DMS153 treated with DMSO at 0.1 percent for 48 hours (cell line): ENCODE measurements around the gene ACRV1.
"Not testable (repeated sequence)": the region's sequence is repeated elsewhere in the genome, so short reads cannot be mapped to it uniquely, and the experiment has no call there.

Experiments used
- DNase-seq: peaks from one replicate; lab custom pipeline; 2025; ENCODE audit not compliant: unreplicated experiment; lab: John Stamatoyannopoulos, UW

Gene ACRV1, protein sequence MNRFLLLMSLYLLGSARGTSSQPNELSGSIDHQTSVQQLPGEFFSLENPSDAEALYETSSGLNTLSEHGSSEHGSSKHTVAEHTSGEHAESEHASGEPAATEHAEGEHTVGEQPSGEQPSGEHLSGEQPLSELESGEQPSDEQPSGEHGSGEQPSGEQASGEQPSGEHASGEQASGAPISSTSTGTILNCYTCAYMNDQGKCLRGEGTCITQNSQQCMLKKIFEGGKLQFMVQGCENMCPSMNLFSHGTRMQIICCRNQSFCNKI

DNA sequence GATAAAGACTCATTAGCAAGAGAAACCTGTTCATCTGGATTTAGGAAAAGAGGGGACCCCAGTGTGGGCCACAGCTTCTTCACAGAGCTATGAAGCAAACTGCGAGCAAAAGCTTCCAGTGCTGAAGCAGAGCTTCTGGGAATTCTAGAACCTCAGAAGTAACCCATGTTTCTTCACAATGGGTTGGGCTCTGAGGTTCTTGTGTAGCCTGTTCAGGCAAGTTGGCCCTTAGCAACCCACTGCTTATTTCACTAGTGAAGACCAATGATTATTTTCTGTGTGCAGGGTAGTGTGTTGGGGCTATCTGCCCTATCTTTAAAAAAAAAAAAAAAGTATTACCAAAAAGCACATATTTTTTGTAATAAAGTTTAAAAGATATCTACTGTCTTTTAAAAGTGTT, at the start of gene ACRV1:
Gene ACRV1 (minus strand): TSS at position 101 of the 400 bp plus-strand sequence. CDS start 67 bp downstream, at position 34.
- no peak for DNase-seq

DNA sequence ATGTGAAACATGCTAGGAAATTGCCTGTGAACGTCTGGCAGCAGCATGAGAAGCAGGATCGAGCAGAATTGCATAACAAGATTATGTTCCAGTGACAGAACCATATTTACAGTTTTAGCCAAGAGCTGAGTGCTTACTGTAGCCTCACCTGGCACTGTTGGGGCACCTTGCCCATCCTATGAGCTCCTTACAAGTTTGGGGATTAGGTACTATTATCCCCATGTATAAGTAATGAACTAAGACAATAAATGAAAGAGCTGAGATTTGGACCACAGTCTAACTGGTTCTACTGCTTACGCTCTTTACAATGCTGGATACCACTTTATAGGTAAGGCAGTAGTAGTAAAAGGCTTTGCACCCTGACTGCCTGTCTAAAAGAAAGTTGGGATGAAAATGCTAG, 48.3 kb upstream of the ACRV1 start:
- no peak for DNase-seq

DNA sequence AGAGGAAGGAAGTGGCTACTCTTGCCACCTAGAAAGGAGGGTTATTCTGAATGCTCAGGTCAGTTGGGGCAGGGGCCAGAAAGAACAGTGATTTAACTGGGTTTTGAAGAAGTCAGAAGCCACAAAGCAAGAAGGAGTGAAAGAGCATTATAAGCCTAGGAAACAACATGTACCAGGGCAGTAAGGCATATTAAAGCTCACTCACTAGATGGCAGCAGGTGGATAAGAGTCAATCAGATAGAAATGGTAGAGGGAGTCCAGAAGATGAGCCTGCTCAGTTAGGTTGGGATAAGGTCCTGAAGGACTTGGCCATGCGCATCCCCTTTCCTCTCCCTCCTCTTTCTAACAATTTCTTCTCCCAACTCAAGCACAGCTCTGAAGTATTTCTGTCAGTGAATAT, 43.5 kb upstream of the ACRV1 start:
- no peak for DNase-seq

DNA sequence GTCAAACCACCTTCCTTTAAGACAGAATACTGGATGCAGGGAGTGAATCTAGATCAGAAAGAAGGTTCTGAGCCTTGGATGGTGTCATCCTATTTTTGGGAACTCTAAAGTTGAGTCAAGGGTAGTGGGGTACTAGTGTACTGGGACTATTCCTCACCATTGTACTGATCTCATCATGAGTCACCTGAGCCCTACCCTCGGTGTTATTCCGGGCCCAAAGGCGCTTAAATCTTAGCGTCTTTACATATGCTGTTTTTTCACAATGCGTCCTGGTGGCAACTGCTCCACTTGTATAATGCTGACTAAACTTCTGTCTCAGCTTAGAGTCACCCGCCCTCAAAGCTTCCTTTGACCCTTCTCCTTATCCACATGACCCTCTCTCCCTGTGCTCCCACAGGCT, 40.1 kb upstream of the ACRV1 start:
- no peak for DNase-seq

DNA sequence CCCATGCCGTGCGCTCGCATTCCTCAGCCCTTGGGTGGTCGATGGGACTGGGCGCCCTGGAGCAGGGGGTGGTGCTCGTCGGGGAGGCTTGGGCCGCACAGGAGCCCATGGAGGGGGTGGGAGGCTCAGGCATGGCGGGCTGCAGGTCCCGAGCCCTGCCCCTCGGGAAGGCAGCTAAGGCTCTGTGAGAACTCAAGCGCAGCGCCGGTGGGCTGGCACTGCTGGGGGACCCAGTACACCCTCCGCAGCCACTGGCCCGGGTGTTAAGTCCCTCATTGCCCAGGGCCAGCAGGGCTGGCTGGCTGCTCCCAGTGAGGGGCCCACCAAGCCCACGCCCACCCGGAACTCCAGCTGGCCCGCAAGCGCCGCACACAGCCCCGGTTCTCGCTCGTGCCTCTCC, 24.0 kb upstream of the ACRV1 start:
- not testable (repeated sequence) for DNase-seq

DNA sequence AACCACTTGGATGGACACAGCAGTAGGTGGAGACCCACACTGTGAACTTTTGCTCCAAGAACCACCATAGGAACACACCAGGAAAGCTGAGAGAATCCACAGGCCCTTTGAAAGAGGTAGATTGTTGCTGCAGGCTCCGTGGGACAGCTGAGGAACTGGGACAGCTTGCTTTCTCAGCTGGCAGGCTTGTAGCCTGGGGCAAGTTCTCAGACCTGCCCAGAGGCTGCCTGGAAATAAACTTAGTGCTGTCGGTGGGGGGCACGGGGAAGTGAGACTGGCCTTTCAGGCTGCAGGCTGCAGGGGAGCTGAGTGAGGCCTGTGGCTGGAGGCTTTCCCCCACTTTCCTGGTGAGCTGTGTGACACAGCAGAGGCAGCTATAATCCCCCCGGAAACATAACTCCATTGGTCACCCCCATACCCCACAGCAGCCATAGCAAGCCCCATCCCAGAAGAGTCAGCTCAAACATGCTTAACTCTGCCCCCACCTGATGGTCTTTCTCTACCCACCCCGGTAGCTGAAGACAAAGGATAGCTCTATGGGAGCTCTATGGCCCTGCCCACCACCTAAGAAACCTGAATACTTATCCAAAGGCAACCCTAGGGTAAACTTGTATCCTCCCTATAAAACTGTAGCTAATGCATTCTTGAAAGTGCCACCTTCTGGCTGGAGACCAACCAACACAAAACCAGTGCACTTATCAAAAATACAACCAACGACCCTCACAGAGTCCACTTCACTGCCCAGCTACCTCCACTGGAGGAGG, 21.4 kb upstream of the ACRV1 start:
- no peak for DNase-seq

DNA sequence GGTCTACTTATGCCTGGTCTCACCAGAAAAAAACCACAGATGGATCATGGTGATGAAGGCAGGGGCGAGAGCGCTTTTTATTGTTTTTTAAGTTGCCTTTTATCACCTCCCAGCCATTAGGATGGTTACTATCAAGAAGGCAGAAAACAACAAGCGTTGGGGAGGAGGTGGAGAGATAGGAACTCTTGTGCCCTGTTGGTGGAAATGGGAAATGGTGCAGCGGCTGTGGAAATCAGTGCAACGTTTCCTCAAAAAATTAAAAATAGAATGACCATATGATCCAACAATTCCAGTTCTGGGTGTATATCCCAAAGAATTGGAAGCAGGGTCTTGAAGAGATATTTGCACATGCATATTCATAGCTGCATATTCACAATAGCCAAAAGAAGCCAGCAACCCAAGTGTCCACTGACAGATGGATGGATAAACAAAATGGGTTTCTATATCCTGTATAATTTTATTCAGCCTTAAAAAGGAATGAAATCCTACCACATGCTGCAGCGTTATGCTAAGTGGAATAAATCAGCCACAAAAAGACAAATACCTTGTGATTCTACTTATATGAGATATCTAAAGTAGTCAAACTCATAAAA, 20.5 kb upstream of the ACRV1 start:
- DNase-seq, result no peak

DNA sequence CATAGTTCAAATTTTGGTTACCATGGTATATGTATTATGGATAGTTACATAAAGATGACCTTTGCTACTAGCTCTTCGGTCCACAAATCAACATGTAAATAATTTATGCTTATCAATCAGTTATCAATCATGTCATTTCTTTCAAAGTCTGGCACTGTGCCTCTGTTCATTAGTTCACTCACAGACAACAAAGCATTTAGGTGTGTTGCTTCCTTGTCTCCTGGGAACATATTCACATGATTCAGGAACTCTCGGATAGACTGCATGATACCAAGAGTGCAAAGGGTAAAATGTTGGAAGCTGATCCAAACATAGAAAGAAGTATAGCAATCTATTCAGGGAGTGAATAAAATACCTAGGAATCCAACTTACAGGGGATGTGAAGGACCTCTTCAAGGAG, 14.3 kb upstream of the ACRV1 start:
- DNase-seq, result no peak

DNA sequence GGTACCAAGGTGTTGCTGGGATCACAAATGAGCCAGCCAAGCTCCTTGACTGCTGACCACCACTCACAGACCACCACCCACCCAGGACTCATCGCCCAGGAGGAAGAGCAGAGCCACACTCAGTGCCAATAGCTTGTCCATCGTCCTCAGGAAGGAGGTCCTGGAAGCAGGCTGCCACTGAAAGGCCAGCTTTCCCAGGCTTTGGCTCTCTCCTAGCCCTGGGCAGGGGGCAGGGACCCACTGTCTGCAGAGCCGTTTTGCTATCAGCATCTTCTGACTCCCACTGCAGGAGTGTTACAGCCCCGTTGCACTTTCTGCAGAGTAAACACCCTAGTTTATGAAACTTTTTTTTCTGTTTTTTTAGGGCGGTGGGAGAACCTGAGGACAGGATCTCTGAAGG, 12.2 kb upstream of the ACRV1 start:
- DNase-seq, result no peak

DNA sequence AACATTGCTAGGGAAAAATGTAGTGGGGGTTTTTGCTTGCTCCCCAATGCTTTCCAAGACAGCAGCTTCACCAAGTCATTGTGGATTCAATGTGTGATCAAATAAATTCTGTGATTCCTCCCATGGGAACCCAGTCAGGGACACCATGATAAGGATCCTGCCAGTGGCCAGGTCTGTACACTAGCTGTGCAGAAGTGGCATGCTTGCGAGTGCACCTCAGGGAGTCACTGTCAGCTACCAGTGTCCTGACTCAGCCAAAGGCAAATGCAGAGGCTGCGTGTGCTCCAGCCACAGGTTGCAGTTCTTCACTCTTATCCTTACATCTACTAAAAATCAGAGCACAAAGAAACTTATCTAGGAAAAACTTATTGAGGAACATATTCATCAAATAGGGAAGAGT, 9.4 kb upstream of the ACRV1 start:
- DNase-seq, result no peak

DNA sequence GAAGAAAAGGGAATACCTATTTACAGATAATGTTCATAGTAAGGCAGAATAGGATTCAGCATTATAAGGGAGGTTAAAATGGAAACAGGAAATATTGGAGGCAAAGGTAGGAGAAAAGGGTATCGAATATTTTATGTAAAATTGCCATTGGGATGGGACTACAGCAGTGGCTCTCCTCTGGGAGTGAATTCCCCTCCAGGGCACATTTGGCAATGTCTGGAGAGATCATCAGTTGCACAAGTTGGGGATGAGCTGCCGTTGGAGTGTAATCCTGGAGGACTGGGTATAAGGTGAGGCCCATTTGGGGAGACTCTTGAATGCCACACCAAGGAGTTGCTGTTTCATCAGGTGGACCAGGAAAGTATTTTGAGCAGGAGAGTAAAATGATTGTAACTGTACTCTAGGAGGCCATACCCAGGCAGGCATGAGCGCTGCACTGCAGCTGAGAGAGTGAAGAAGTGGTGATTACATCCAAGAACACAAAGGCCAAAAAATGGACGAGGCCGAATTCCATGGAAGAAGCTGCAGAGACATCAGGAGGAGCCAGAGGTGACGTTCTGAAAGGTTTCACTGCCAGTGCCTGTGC, 8.7 kb upstream of the ACRV1 start:
- DNase-seq, result no peak

DNA sequence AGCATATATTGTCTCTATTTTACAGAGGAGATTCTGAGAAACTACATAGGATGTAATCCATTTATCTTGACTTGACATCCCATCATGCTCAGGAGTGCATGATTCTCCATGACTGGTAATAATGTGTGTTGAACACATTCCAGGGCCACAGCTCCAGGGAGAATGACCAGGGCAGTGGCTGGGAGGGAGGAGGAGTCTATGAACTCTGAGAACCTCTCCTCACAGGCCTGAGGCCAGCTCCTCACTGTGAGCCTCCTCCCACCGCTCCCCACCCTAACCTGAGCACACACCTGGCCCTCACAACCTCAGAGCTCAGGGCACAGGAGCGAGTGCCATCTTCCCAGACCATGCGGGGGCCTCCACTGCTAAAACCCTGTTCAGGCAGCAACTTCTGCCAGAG, 8.0 kb upstream of the ACRV1 start:
- DNase-seq, result no peak

DNA sequence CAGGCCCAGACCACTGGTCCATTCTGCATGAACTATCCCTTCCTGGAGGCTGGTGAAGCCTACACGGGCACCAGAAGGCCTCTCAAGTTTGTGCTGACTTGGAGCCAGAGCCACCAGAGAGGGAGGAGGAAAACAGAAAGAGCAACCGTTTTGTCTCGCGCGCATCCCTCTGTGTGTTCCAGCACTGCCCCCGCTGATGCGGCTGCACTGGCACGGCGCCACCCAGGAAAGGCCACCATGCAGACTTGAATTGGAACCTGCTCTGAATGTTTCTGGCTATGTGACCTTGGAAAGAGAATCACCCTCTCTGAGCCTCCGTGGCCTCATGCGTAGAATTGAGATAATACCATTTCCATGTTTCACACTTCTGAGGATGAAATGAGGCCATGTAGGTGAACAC, 7.4 kb upstream of the ACRV1 start:
- no peak for DNase-seq

DNA sequence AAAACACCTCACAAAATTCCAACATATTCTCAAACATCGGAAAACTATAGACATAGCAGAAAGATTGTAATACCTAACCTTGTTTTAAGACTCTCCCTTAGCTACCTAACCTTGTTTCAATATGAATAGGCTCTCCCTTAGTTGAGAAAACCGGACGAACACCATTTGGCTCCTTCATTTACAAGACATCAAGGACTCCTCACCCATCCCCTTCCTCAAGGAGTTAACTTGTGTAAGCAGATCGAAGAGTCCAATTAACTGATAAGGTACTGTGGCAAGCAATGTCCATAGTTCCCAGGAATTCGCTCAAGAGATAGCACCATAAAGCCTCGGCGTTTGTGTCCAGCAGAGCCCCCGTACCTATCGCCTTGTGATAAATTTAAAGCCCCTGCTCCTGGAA, 4.6 kb upstream of the ACRV1 start:
- no peak for DNase-seq

DNA sequence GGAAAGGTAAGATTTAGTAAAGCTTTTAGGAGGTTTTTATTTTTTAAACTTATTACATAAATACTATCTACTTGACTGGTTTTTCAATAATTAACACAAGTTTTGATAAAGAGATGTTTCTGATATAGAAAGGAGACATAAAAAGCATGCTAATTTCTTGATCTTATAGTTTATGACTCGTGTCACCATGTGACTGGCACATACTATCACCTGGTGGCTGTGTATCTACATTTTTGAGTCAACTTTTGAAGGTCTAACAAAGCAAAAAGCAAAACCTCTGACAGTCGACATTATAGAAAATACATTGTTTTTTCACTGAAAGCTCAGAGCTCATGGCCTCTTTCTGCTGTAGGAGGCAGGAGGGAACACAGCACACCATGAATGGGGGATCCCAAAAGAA, 810 bp downstream of the ACRV1 start:
- no peak for DNase-seq

DNA sequence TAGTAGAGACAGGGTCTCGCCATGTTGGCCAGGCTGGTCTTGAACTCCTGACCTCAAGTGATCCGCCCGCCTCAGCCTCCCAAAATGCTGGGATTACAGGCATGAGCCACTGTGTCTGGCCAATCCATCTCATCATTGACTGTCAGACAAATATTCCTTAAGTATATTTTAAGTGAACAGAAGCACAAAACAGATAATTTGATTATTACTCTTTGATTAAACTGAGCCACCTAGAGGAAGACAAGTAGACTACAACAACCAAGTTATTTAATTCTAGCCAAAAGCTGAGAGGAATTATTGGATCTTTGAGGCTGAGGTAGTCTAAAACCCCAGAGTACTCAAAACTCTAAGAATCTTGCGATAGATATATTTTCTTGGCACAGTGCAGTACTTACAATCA, 1.2 kb downstream of the ACRV1 start:
- no peak for DNase-seq

DNA sequence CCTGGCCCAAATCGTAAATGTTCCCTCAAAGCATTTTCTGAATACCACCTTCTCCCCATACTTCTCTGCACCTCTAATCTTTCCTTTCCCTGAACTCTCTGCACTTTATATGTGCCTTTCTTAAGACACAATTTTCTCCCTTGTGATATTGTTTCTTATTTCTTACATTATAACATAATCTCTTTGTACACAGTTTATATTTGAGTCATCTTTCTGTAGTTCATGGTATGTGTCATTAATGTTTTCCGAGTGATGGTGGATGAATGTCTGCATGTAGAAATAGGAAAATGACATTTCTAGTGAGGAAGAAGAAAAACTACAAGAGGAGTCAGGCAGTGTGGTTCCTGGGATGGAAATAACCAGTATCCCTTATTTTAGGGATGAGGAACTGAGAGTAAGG, 5.5 kb downstream of the ACRV1 start:
- no peak for DNase-seq

DNA sequence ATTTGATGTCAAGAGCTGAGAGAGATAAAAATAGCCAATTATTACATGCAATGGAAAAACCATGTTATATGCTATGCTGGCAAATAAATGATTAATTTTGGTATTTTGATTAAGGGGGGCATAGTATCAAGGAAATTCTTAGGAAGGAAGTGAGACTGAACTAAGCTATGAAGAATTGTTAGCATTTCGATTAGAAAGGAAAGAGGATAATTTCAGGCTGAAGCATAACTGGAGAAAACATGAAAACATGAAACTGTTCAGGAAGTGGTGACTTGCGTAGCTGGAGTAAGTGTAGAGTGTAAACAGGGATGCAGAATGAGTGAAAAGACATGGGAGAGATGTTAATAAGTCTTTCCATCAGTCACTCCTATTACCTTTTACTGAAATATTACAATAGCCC, 6.4 kb downstream of the ACRV1 start:
- no peak for DNase-seq

DNA sequence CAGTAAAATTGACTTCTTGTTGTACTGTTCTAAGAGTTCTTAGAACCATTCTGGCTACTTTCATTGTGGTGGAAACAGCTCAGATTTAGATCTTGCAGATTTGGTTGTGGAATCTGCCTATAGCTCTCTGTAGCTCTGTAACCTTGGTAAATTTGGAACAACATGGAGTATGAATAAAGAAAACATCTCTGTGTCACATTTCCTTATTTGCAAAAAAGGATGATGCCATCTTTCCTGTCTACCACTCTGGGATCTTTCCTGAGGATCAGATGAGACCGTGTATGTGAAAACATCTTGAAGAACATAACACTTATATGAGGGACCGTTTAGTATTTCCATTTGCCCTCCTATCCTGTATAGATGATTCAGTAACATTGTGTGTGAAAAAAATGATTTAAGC, 9.1 kb downstream of the ACRV1 start:
- no peak for DNase-seq

DNA sequence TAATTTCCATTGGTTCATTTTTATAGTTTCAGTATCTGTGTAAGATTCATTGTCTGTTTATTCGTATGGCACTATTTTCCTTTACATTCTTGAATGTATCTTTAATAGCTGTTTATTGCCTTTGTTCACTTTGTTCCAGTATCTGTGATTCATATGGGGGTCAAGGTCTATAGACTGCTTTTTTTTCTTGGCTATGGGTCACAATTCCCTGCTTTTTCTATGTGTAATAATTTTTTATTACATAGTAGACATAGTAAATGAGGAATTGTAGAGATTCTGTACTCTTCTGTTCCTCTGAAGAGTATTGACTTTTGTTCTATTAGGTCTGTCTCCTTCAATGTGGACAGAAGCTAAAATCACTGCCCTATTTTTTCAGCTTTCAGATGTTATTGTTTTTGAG, 10.5 kb downstream of the ACRV1 start:
- DNase-seq, result no peak

DNA sequence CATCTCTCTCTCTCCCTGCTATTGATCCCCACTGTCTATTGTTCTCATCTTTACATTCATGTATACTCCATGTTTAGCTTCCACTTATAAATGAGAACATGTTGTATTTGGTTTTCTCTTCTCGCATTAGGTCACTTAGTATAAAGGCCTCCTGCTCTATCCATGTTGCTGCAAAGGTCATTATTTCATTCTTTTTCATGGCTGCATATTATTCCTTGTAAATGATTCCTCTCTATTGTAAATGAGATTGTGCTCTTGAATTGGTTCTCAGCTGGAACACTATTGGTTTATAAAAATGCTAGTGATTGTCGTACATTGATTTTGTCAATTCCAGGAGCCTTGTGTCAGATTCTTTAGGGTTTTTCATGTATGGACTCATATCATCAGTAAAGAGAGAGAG, 13.5 kb downstream of the ACRV1 start:
- DNase-seq, result no peak

DNA sequence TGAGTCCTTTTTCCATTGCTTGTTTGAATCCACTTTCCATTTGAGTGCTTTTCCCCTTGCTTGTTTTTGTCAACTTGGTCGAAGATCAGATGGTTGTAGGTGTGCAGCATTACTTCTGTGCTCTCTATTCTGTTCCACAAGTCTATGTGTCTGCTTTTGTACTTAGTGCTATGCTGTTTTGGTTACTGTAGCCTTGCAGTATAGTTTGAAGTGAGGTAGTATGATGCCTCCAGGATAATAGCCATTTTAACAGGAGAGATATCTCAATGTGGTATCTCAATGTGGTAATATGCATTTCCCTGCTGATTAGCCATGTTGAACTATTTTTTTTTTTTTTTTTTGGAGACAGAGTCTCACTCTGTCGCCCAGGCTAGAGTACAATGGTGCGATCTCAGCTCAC, 16.7 kb downstream of the ACRV1 start:
- DNase-seq, result no peak
